Naive thymus-derived CD4-positive, alpha-beta T cell (primary cell): Measurements from ENCODE around the gene GHRHR. TPM values are rescaled to one million over a fixed set of nuclear protein-coding genes. Genes with fewer than 3 reads are reported as not detected.

Source experiments
- ATAC-seq: fragments of 150-1000 bp; cut with Tn5 transposase; 2 replicates; pipeline ENCODE4 v1.10.0; 2021; ENCODE audit warnings: mild to moderate bottlenecking, moderate library complexity
- CTCF ChIA-PET: fragments of 350-600 bp; sonication (Branson Sonifier 250); formaldehyde crosslinking; loops from one replicate; lab custom pipeline; 2021; ENCODE audit warnings: antibody characterized with exemption; lab: Charles Lee
- POLR2A ChIA-PET: fragments of 350-600 bp; sonication (Branson Sonifier 250); formaldehyde crosslinking; loops from one replicate; lab custom pipeline; 2021; ENCODE audit warnings: antibody characterized with exemption, inconsistent platforms; lab: Charles Lee
- DNase-seq, 9 donors: peaks; one replicate each; pipeline versions ENCODE4 v3.0.0 to v3.0.0-alpha.2; 2020 to 2022; ENCODE audit warnings: mixed read lengths in 1 of 9
- H3K27ac ChIP-seq: one replicate; pipeline ENCODE4 v1.7.0; 2013; ENCODE audit warnings: mild to moderate bottlenecking, low read depth, low read length, moderate library complexity
- H3K27me3 ChIP-seq, 2 donors: one replicate each; pipeline ENCODE4 v1.7.0; 2013; ENCODE audit warnings: low read length in 2 of 2, mild to moderate bottlenecking in 2 of 2, moderate library complexity in 2 of 2; ENCODE audit not compliant: control insufficient read depth in 2 of 2, insufficient read depth in 2 of 2
- H3K36me3 ChIP-seq, 3 experiments: 1 replicate in 2 of 3; 2 replicates in 1 of 3; pipeline ENCODE4 v1.7.0; 2013; ENCODE audit warnings: low read length in 3 of 3, mild to moderate bottlenecking in 3 of 3, moderate library complexity in 1 of 3; ENCODE audit not compliant: insufficient read depth in 3 of 3, control insufficient read depth in 2 of 3
- H3K4me1 ChIP-seq, 2 donors: one replicate each; pipeline ENCODE4 v1.7.0; 2013; ENCODE audit warnings: low read length in 2 of 2, mild to moderate bottlenecking in 2 of 2, moderate library complexity in 1 of 2; ENCODE audit not compliant: control insufficient read depth in 2 of 2, insufficient read depth in 2 of 2
- H3K4me3 ChIP-seq: 2 replicates; pipeline ENCODE4 v1.7.0; 2013; ENCODE audit warnings: mild to moderate bottlenecking, low read length
- H3K9me3 ChIP-seq, 3 experiments: 1 replicate in 2 of 3; 2 replicates in 1 of 3; pipeline ENCODE4 v1.7.0; 2013; ENCODE audit warnings: low read length in 3 of 3; ENCODE audit not compliant: control insufficient read depth in 2 of 3
- H3K27ac Mint-ChIP-seq, 9 donors: one replicate each; pipeline ENCODE4 v1.8.0; 2020 to 2022; ENCODE audit warnings: mixed read lengths in 9 of 9, mild to moderate bottlenecking in 8 of 9, moderate library complexity in 5 of 9, inconsistent platforms in 2 of 9
- H3K27me3 Mint-ChIP-seq, 5 donors: one replicate each; pipeline ENCODE4 v1.8.0; 2021 to 2022; ENCODE audit warnings: mixed read lengths in 5 of 5, mild to moderate bottlenecking in 1 of 5
- H3K36me3 Mint-ChIP-seq, 5 donors: one replicate each; pipeline ENCODE4 v1.8.0; 2020 to 2022; ENCODE audit warnings: mixed read lengths in 5 of 5, mild to moderate bottlenecking in 3 of 5, inconsistent platforms in 1 of 5
- H3K4me1 Mint-ChIP-seq, 7 donors: one replicate each; pipeline ENCODE4 v1.8.0; 2020 to 2022; ENCODE audit warnings: mixed read lengths in 7 of 7, mild to moderate bottlenecking in 3 of 7, inconsistent platforms in 1 of 7
- H3K4me3 Mint-ChIP-seq, 10 donors: one replicate each; pipeline ENCODE4 v1.8.0; 2020 to 2022; ENCODE audit warnings: mild to moderate bottlenecking in 10 of 10, mixed read lengths in 10 of 10, moderate library complexity in 6 of 10, inconsistent platforms in 2 of 10
- H3K9me3 Mint-ChIP-seq, 11 donors: one replicate each; pipeline ENCODE4 v1.8.0; 2020 to 2022; ENCODE audit warnings: mixed read lengths in 11 of 11, mild to moderate bottlenecking in 4 of 11, inconsistent platforms in 1 of 11, moderate library complexity in 1 of 11
- intact Hi-C, 2 donors: fragments of 100-400 bp; cut with micrococcal nuclease; formaldehyde crosslinking; loops; one replicate each; pipeline ENCODE4 v1.15.1; 2023
- polyA plus RNA-seq, 2 donors: library from polyadenylated mRNA; unstranded; fragments of 300-500 nt; fragmentation: Illumina TruSeq; gene quantifications; one replicate each; pipeline ENCODE4 v1.2.3, GENCODE V29; 2021
- total RNA-seq, 6 experiments: library from RNA in 5 of 6; stranded (reverse) in 5 of 6; gene quantifications; 1 replicate in 5 of 6; 2 replicates in 1 of 6; pipeline ENCODE4 v1.2.3 and lab custom pipeline; 2021 to 2026

The GHRHR gene
- total and polyA plus RNA-seq, 7 experiments from 2014 or later, result not detected

DNA sequence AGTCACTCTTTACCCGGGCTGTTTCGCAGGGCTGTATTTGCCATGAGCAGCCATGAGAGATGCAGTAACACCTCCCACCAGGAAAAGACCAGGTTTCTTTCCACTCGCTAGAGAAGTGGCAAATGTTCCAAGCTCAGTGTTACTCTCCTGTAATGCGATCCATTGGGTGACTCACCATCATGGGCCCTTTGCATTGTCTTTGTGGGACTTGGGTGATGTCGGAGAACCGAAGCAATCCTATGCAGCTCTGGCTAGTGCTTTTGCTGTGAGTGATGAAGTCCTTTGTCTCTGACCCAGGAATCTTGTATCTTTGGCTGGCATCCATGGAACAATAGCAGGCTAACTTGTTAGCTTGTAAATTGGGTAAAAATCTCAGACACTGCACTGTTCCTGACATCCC, 40.0 kb downstream of the GHRHR start:
- no peak overlapping the region for H3K27ac ChIP-seq
- ATAC-seq (no peak), DNase-seq (no peak)
- Mint-ChIP-seq H3K4me1 (no peaks in the 10 kb centered on the region), H3K9me3 (peaks cover 0 to 3% (median 0%) of the 10 kb centered on the region in 11 donors), H3K4me3 (no peak overlapping the region), H3K27me3 (peaks cover 0 to 18% (median 0%) of the 10 kb centered on the region in 5 donors), H3K36me3 (no peaks in the 10 kb centered on the region), H3K27ac (no peak overlapping the region)
- H3K4me1 ChIP-seq, result no peaks in the 10 kb centered on the region
- intact Hi-C loops, result no loop called here
- POLR2A ChIA-PET, result no interaction called here
- no peak overlapping the region for H3K4me3 ChIP-seq
- H3K27me3 ChIP-seq, result no peaks in the 10 kb centered on the region
- H3K36me3 ChIP-seq, result no peaks in the 10 kb centered on the region
- CTCF ChIA-PET, result no interaction called here
- no peaks in the 10 kb centered on the region for H3K9me3 ChIP-seq

DNA sequence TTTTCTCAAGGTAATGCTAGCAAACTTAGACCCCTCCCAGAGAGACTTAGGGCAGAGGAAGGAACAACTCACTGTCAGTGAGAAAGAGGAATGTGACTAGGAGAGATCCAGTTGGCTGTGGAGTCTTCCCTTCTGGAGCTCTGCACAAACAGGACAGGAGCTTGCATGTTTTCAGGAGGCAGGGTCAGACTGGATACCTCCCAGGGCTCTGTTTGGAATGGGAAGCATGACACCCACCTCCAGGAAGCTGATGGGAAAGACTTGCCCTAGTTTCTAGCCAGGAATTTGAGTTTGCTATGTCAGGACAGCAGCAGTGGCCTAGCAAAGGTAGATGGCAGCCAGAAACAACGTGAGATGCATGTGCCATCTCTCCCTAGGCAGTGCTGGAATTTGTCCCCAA, 40.6 kb downstream of the GHRHR start:
- POLR2A ChIA-PET, result no interaction called here
- Mint-ChIP-seq H3K27me3 (peaks cover 0 to 22% (median 6%) of the 10 kb centered on the region in 5 donors), H3K4me3 (no peak overlapping the region), H3K27ac (no peak overlapping the region), H3K4me1 (no peaks in the 10 kb centered on the region), H3K9me3 (peaks cover 0 to 3% (median 0%) of the 10 kb centered on the region in 11 donors), H3K36me3 (no peaks in the 10 kb centered on the region)
- Histone ChIP-seq H3K9me3 (no peaks in the 10 kb centered on the region), H3K4me3 (no peak overlapping the region), H3K27me3 (no peaks in the 10 kb centered on the region), H3K27ac (no peak overlapping the region), H3K4me1 (no peaks in the 10 kb centered on the region), H3K36me3 (no peaks in the 10 kb centered on the region)
- no peak for ATAC-seq
- DNase-seq, result no peak
- intact Hi-C loops, result no loop called here
- CTCF ChIA-PET, result no interaction called here

GRCh38 chr7:31006857-31007256, 43.1 kb downstream of the GHRHR start:
- H3K27ac ChIP-seq, result no peak overlapping the region
- ChIA-PET CTCF (no interaction called here), POLR2A (no interaction called here)
- Mint-ChIP-seq H3K9me3 (peaks cover 0 to 5% (median 0%) of the 10 kb centered on the region in 11 donors), H3K27me3 (peaks cover 5 to 24% (median 15%) of the 10 kb centered on the region in 5 donors), H3K4me1 (no peaks in the 10 kb centered on the region), H3K27ac (no peak overlapping the region), H3K36me3 (no peaks in the 10 kb centered on the region), H3K4me3 (no peak overlapping the region)
- intact Hi-C loops, result no loop called here
- no peaks in the 10 kb centered on the region for H3K27me3 ChIP-seq
- no peak overlapping the region for H3K4me3 ChIP-seq
- H3K9me3 ChIP-seq, result no peaks in the 10 kb centered on the region
- ATAC-seq (no peak), DNase-seq (no peak)
- H3K36me3 ChIP-seq, result no peaks in the 10 kb centered on the region
- H3K4me1 ChIP-seq, result no peaks in the 10 kb centered on the region

DNA sequence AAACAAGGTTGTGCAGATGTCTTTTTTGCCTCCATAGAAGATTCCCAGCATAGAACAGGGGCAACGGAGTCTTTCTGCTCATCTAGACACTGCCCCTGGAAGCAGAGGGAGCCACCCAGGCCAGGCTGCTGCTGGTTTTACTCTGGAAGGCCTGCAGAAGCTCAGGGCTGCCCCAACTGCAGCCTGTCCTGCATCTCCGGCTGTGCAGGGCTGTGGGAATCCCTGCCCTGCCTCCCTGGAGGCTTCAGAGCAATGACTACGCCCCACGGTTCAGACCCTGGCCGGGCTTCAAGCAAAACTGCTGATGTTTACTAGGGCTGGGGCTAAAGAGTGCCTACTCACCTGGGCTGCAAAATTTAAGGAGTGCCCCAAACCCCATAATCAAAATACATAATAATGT, 43.9 kb downstream of the GHRHR start:
- H3K4me1 ChIP-seq, result no peaks in the 10 kb centered on the region
- intact Hi-C loops, result no loop called here
- H3K36me3 ChIP-seq, result no peaks in the 10 kb centered on the region
- ATAC-seq (no peak), DNase-seq (no peak)
- ChIA-PET POLR2A (no interaction called here), CTCF (interaction anchor here (0.5 kb wide), 1 partner anchor 26 kb away, joined by 4 read pairs; no protein-coding TSS in a partner anchor)
- Mint-ChIP-seq H3K4me1 (no peaks in the 10 kb centered on the region), H3K27me3 (peaks cover 5 to 24% (median 15%) of the 10 kb centered on the region in 5 donors), H3K9me3 (peaks cover 0 to 5% (median 0%) of the 10 kb centered on the region in 11 donors), H3K27ac (no peak overlapping the region), H3K4me3 (no peak overlapping the region), H3K36me3 (no peaks in the 10 kb centered on the region)
- H3K27ac ChIP-seq, result no peak overlapping the region
- no peak overlapping the region for H3K4me3 ChIP-seq
- no peaks in the 10 kb centered on the region for H3K27me3 ChIP-seq
- H3K9me3 ChIP-seq, result no peaks in the 10 kb centered on the region

DNA sequence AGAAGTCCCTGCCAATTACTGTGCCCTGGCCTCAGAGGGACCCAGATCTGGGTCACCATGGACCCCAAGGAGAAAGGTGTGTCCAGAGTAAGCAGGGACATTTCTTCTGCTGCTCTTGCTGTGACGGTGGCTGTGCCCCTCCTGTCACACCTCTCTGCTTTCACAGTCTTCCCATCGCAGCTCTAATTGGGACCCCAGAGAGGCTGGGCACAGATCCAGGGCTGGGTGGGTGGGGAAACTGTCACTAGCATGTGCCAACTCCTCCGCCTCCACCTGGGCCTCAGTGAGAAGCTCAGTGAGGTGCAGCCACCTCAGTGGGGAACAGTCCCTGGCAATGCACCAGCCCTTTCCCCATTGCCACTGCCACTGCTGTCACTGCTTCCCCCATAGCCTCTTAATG, 51.1 kb downstream of the GHRHR start:
- Mint-ChIP-seq H3K4me3 (no peak overlapping the region), H3K4me1 (peaks cover 0 to 6% (median 0%) of the 10 kb centered on the region in 7 donors), H3K36me3 (no peaks in the 10 kb centered on the region), H3K9me3 (peaks cover 0 to 5% (median 0%) of the 10 kb centered on the region in 11 donors), H3K27me3 (peaks cover 13 to 30% (median 21%) of the 10 kb centered on the region in 5 donors), H3K27ac (no peak overlapping the region)
- H3K36me3 ChIP-seq, result no peaks in the 10 kb centered on the region
- no peaks in the 10 kb centered on the region for H3K4me1 ChIP-seq
- ChIA-PET POLR2A (no interaction called here), CTCF (no interaction called here)
- no peak overlapping the region for H3K4me3 ChIP-seq
- intact Hi-C loops, result no loop called here
- no peak for DNase-seq
- H3K9me3 ChIP-seq, result no peaks in the 10 kb centered on the region
- no peak overlapping the region for H3K27ac ChIP-seq
- ATAC-seq, result no peak
- no peaks in the 10 kb centered on the region for H3K27me3 ChIP-seq

- DNase-seq, result peak in 1 of 9 donors; percentile 10
- H3K27ac Mint-ChIP-seq, result peak overlapping the region in 1 of 9 donors; percentile 55
- Histone ChIP-seq H3K4me1 (no peaks in the 10 kb centered on the region), H3K27ac (no peak overlapping the region), H3K9me3 (no peaks in the 10 kb centered on the region), H3K36me3 (no peaks in the 10 kb centered on the region), H3K4me3 (no peak overlapping the region), H3K27me3 (no peaks in the 10 kb centered on the region)
- H3K36me3 Mint-ChIP-seq, result no peaks in the 10 kb centered on the region
- H3K27me3 Mint-ChIP-seq, result peaks cover 4 to 21% (median 19%) of the 10 kb centered on the region in 5 donors
- H3K4me1 Mint-ChIP-seq, result peaks cover 0 to 11% (median 0%) of the 10 kb centered on the region in 7 donors
- ChIA-PET CTCF (interaction anchor here (1.7 kb wide), 1 partner anchor 34 kb away, joined by 7 read pairs; no protein-coding TSS in a partner anchor), POLR2A (no interaction called here)
- peaks cover 0 to 3% (median 0%) of the 10 kb centered on the region in 11 donors for H3K9me3 Mint-ChIP-seq
- no peak overlapping the region for H3K4me3 Mint-ChIP-seq
- intact Hi-C loops, result no loop called here
- no peak for ATAC-seq
These were observed 53.4 kb downstream of the GHRHR start for GRCh38 chr7:31017032-31017675.

- DNase-seq (no peak), ATAC-seq (no peak)
- ChIA-PET CTCF (no interaction called here), POLR2A (no interaction called here)
- H3K4me3 ChIP-seq, result no peak overlapping the region
- intact Hi-C loops, result no loop called here
- H3K27ac ChIP-seq, result no peak overlapping the region
- Mint-ChIP-seq H3K36me3 (no peaks in the 10 kb centered on the region), H3K9me3 (peaks cover 0 to 2% (median 0%) of the 10 kb centered on the region in 11 donors), H3K27ac (no peak overlapping the region), H3K4me1 (peaks cover 0 to 11% (median 2%) of the 10 kb centered on the region in 7 donors), H3K4me3 (no peak overlapping the region), H3K27me3 (peaks cover 4 to 20% (median 19%) of the 10 kb centered on the region in 5 donors)
- H3K9me3 ChIP-seq, result no peaks in the 10 kb centered on the region
- no peaks in the 10 kb centered on the region for H3K36me3 ChIP-seq
- no peaks in the 10 kb centered on the region for H3K4me1 ChIP-seq
- H3K27me3 ChIP-seq, result no peaks in the 10 kb centered on the region
These were observed 54.0 kb downstream of the GHRHR start for GRCh38 chr7:31017721-31018120.
